Smooth muscle cell of trachea (primary cell): ENCODE measurements around the gene BBOX1. TPM values are rescaled to one million over a fixed set of nuclear protein-coding genes. Genes with fewer than 3 reads are reported as not detected.

ENCODE experiments used
- total RNA-seq: library from RNA; depleted of rRNA; stranded (reverse); fragments of >200 nt; gene quantifications from 2 replicates; pipeline ENCODE4 v1.2.1, GENCODE V29; 2014

Gene BBOX1
- not detected in 2 replicates for total RNA-seq

GRCh38 chr11:27040302-27041115, at the start of gene BBOX1:
Gene BBOX1, plus strand, starts transcription at chr11:27040815. Its CDS starts 14,616 bp downstream, at chr11:27055431.

GRCh38 chr11:26993965-26994457, 46.6 kb upstream of the BBOX1 start, which contains the start of gene FIBIN:
Gene FIBIN, plus strand, starts transcription at chr11:26994112. Its CDS starts 415 bp downstream, at chr11:26994527.

Other genes starting within 250 kb of the BBOX1 start
- 25.6 and 50.4 TPM in 2 replicates for gene FIBIN, start 46.7 kb upstream of the BBOX1 start, total RNA-seq